GM18517 (cell line): Measurements from ENCODE around the gene PBX1.
"Not testable (repeated sequence)": the region's sequence is repeated elsewhere in the genome, so short reads cannot be mapped to it uniquely, and the experiment has no call there.

Source experiments
- ATAC-seq: cut with Tn5 transposase; IDR thresholded peaks from one replicate; pipeline ENCODE4 v1.9.1; 2021; ENCODE audit warnings: mild to moderate bottlenecking, moderate library complexity; ENCODE audit not compliant: unreplicated experiment

The PBX1 gene

DNA sequence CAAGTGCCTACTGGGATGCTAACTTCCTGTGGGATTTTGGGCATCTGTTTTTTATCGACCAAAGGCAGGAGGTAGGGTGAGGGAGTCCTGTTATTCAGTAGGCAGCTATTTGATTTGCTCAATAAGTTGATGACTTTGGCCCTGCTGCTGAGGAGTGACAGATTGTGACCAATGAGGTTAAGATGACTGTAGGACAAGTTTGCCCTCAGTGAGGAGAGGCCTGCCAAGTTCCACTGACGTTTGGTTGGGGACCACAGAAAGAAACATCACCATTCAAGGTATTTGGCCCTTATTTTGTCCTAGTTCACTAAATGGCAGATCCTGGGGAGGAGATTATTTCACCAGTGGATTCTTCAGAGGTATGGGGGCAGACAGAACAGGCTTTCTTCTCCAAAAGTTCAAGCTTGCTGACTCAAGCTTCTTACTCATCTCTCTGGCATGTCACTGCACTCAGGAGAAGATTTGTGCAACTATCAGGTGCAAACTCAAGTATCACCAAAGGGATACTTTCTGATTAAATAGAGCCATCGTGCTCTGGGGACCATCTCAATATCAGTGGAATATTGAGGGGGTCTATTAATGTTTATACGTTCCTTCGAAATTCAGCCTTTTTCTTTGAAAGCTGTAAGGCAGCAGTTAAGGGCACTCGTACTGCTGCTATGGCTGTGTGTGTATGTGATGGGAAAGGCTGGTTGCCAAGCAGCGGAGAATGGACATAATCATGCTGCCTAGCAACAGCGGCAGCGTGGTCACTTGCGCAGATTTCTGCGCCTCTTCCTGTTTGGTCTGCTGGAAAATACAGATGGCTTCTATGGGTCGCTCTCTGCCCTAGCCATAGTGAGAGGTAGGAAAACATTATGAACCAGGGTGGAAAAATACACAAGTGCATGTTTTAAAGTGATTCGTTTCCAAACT lies 78.7 kb downstream of the PBX1 start:
- ATAC-seq: no peak

DNA sequence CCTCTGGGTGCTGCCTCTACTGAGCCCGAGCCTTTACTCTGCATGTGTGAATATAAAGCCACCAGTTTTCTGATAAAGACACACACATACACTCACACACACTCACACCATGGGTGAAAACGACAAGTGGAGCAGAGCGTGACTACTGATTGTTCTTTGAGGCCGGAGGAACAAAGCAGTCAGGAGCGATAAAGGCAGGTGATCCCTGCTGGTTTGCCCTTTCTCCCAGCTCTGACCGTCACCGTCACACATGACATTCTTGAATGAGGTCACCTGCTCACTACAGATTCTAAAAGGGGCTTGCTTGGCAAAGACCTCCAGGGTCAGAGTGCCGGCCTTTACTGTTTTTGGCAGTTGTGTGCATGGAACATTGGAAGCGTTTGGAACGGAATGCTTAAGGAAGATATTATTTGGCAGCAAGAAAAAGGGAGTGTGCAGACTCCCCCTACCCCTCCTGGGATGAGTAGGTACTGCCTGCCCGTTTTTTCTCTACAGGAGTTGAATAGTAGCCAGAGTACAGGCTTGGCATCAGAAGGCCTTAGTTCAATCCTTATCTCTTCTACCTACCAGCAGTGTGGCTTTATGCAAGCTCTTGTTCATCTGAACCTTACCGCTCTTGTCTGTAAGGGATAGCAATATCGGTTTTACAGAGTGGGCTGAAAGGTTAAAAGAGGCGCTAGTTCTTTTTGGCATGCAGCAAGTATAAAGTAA lies 79.7 kb downstream of the PBX1 start:
- no peak for ATAC-seq

- no peak for ATAC-seq
These were observed 81.8 kb downstream of the PBX1 start for GRCh38 chr1:164640686-164641352.

- ATAC-seq: no peak
These were observed 82.4 kb downstream of the PBX1 start for GRCh38 chr1:164641353-164641730.

GRCh38 chr1:164643018-164643417 lies 84.0 kb downstream of the PBX1 start:
- no peak for ATAC-seq

DNA sequence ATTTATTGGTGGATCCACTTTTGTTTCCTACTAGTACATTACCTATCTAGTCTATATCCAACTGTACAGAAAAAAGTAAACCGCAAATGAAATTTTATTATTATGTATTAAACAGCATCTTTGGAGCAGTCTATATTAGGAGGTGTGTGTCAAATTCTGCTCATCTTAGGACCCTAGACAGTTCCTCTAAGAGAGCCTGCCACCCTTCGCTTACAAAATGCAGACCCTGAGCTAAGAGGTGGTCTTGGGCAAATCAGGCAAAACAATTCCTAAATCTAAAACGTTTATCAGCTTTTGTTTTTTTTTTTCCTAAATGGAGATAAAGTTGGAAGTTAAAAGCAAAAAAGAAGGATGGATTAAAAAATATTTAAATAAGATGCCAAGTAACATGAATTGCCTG lies 85.3 kb downstream of the PBX1 start:
- no peak for ATAC-seq

DNA sequence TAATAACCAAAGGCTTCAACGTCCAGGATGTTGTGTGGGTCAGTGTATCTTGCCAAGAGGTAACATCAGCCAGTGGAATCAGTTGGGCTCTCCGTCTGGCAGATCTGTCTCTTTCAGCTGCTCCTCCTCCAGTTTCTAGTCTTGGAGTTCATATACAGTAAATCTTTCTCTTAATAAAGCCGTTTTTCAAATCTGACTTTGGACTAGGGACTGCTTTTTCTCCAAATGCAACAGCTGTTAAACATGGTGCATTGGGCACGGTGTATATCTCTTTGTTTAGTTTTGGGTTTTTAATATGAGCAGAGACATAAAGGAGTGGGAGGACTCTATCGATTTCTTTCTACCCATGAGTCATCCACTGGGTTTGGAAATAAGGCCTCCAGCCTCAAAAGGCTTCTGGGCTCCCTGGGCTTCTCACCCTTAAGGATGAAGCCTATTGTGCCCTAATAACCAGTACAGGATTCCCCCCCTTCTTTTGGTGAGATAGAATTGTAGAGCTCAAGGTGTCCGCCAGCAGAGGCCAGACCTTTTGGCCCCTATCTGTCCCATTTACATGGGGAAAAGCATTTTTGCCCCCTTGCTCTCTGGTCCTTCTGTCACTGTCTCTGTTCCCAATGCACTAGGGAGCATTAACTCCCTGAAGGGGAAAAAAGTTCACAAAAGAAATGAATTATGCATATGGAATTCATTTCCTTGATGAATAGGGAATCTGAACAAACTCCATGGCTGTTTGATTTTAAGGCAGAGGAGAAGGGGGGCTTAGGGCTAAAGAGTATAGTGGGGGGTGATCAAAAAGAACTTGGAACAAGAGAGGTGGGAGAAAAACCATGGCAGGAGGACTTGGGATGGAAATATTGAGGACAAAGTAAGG lies 86.0 kb downstream of the PBX1 start:
- ATAC-seq: no peak

DNA sequence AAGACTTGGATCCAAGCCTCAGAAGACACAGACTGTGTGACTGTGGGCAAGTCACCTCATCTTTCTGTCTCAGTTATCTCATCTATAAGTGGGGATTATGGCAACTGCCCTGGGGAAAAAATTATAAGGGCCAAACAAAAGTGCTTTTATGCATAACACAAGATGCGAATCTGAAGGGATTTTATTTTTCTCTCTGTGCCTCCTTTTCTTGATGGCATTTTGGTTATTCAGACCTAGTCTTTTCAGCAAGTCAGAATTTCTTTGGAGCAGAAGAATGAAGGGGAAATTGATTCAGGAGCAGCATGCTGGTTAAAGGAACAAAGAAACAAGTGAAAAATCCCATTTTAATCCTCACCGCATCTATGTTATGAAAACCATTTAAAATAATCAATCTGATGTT lies 86.9 kb downstream of the PBX1 start:
- ATAC-seq: no peak

DNA sequence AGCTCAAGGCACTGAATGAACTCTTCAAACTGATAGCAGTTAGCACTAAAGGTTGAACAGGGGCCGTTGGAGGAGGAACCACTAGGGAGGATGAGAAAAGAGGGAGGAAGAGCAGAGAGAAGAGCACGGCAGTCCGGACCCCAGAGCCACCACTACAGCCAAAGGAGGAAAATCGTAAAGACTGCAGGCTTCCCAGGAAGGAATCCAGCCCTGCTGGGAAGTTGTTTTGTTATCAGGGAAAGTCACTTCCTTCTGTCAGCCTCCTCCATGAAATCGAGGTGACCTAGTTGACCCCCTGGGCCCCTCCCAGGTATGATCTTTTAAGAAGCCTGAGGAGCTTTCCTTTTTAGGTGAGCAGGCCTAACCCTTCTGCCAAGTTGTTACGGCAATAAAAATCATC lies 88.2 kb downstream of the PBX1 start:
- no peak for ATAC-seq

- no peak for ATAC-seq
These were observed 89.7 kb downstream of the PBX1 start for GRCh38 chr1:164648636-164649035.

DNA sequence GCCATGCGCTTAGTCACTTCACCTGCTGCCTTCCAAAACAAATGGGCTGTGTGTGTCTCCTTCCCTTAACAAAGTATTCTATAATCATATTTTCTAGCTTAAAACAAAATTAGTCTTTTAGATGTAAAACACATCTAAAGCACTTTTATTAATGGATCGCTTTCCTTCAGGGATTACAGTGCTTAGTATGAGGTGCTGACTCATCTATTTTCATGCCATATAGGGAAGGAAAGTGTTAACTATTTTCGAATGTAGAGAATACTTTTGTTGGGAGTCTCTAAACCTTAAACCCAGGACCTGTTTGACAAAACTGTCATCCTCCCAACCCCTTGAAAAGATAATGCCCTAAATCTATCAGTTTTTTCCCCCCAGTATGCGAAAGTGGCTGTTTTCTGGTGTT lies 90.2 kb downstream of the PBX1 start:
- ATAC-seq: no peak

DNA sequence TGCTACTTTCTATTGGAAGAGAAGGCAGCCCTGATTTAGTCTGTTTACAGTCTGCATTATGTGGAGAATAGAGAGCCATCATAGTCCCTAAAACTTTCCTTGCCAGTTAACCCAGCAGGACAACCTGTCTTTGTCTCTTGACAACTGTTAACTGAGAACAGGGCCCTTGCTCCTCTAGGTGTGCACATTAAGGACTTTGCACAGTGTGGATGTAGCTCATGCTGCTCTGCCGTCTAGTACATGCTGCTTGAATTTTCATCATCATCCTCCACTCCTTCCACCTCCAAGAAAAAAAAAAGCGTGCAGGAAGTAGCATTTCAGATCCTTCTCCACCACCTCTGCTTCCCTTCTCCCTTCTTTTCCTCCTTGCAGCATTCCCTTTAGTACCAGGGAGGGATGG lies 91.5 kb downstream of the PBX1 start:
- ATAC-seq: no peak

GRCh38 chr1:164651351-164651951 lies 92.5 kb downstream of the PBX1 start:
- no peak for ATAC-seq

DNA sequence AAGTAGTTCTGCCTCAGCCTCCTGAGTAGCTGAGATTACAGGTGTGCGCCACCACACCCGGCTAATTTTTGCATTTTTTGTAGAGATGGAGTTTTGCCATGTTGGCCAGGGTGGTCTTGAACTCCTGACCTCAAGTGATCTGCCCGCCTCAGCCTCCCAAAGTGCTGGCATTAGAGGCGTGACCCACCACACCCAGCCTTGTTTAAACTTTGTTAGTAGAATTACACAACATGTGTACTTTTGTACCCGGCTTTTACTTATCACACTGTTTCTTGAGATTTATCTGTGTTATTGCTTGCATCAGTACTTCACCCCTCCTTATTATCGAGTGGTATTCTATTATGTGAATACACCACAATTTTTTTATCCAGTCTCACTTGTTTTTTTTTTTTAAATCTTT lies 94.0 kb downstream of the PBX1 start:
- ATAC-seq: not testable (repeated sequence)

DNA sequence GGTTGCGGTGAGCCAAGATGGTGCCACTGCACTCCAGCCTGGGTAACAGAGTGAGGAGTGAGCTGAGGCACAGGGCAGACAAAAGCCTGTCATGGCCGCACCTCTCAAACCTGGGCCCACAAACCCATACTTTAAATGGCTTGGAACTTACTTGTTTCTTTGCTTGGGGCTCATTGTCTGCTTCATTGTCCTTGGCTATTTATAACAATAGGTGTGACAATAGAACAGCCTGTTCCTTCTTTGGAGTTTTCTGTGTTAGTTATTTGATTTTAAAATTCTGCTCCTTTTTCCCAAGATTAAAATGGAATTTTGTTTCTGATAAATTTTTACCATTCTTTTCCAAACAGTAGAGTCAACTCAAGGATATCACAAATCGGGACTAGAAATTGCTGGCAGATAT lies 94.7 kb downstream of the PBX1 start:
- no peak for ATAC-seq

DNA sequence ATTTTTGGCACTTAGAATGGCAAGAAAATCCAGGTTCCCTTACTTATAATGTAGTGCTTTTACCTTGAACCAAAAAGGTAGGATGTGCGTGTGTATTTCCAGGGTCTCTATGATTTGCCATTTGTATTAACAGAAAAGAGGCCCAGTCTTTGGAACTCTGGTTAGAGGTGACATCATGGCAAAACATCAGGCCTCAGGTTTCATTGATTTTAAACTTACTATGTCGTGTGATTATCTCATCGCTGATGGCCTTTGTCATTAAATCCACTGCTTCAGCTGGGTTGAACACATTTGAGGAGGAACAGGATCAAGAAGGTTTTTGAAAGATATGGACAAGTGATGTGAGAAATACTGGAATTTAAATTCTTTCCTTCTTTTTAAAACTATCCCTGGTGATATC lies 95.2 kb downstream of the PBX1 start:
- ATAC-seq: no peak

GRCh38 chr1:164658864-164659263 lies 99.9 kb downstream of the PBX1 start:
- no peak for ATAC-seq

GRCh38 chr1:164659621-164660411 lies 100.8 kb downstream of the PBX1 start:
- ATAC-seq: no peak

DNA sequence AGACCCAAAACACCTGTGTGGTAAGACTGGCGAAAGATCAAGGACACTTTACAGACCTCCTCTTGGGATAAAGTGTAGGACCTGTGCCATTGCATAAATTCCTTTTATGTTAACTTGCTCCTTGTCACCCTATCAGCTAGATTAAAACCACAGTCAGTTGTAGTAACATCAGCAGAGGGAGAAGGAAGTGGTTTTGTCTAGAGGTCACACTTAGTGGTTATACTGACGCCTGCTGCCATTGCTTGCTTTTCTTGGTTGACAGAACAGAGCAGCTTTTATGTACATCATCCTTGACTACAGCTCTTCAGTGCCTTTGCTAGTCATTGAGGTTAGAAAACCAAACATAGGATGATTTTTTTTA lies 101.4 kb downstream of the PBX1 start:
- peak; percentile 72 for ATAC-seq

DNA sequence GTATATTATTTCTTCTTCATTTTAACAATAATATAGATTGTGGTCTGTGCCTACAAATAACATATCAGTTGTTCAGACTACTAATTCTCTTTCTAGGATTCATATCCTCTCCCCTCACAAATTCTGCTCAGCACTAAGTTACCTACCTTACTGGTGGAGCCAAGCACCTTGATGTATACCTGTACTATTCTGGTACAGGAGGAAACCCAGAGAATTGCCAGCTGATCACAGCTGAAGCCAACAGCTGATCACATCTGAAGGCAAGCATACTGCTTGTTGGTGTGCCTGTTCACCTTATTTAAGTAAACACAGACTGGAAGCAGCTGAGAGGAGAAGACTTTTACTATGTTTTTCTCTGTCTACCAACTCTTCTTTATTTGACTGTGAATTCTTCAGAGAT lies 101.8 kb downstream of the PBX1 start:
- no peak for ATAC-seq
